Epithelial cell of proximal tubule (primary cell): ENCODE results near the gene MAEL. TPM values are rescaled to one million over a fixed set of nuclear protein-coding genes. Genes with fewer than 3 reads are reported as not detected.

Experiments
- DNase-seq: peaks from one replicate; pipeline ENCODE4 v3.0.0-alpha.2; 2011; ENCODE audit warnings: low read depth
- H3K4me3 ChIP-seq: 2 replicates; pipeline ENCODE4 v1.5.1; 2011; ENCODE audit warnings: low read depth, mild to moderate bottlenecking, low read length
- total RNA-seq: library from RNA; depleted of rRNA; stranded (reverse); fragments of >200 nt; gene quantifications from 2 replicates; pipeline ENCODE4 v1.2.3, GENCODE V29; 2015
- TF ChIP-seq, protein P1 (sequence below): conservative IDR thresholded peaks from 2 replicates; pipeline ENCODE4 v1.5.1; 2012; ENCODE audit warnings: low read depth, mild to moderate bottlenecking, low read length

MAEL gene
- total RNA-seq, 1 donor from 2014 or later = not detected

DNA sequence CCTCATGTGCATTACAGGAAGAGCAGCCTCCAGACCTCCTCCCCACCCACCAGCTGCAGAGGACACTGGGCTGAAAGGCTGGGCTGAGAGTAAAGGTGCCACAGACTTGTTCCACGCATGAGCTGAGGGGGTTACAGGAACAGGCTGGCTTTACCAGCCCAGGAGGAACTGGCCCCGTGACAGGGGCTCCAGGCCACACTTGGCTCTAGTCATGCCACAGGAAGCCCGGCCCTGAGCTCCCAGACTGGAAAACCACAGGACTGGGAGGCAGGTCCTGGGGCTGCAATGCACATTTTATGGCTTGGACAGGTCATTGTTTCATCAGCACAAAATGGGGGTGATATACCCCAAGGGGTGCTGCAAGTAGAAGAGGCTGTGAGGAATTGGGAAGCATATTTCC lies 65.5 kb downstream of the MAEL start:
- no peak overlapping the region for H3K4me3 ChIP-seq
- no peak for DNase-seq
- TF ChIP-seq, protein P1, sequence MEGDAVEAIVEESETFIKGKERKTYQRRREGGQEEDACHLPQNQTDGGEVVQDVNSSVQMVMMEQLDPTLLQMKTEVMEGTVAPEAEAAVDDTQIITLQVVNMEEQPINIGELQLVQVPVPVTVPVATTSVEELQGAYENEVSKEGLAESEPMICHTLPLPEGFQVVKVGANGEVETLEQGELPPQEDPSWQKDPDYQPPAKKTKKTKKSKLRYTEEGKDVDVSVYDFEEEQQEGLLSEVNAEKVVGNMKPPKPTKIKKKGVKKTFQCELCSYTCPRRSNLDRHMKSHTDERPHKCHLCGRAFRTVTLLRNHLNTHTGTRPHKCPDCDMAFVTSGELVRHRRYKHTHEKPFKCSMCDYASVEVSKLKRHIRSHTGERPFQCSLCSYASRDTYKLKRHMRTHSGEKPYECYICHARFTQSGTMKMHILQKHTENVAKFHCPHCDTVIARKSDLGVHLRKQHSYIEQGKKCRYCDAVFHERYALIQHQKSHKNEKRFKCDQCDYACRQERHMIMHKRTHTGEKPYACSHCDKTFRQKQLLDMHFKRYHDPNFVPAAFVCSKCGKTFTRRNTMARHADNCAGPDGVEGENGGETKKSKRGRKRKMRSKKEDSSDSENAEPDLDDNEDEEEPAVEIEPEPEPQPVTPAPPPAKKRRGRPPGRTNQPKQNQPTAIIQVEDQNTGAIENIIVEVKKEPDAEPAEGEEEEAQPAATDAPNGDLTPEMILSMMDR = no peak

DNA sequence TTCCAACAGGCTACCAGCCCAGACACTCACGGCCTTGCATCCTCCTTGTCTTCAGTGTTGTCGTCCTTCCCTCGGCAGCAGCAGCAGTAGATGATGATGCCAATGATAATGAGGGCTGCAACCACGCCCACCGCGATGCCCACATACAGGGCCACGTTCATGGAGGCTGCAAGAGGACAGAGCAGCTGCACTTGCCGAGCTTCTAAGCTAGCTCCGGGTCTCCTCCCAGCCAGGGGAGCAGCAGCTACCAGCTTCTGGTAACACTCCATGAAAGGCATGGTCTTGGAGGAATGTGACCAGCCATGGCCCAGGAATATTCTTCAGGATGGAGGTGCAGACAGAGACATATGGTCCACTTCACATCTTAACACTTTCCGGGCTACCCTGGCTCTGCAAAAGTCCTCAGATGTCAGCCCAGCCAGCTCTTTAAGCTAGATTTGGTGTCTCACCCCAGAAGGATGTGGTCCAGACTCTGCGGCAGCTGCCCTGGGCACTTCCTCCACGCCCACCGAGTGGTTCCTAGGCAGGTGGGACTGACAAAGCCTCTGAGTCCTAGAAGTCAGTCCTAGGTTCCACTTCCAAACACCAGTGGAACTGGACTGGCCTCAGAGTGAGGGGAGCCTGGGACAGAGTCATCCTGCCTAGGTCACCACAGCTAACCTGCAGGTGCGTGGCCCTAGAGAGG lies 66.0 kb downstream of the MAEL start:
- no peak for DNase-seq
- TF ChIP-seq, protein P1 = no peak

DNA sequence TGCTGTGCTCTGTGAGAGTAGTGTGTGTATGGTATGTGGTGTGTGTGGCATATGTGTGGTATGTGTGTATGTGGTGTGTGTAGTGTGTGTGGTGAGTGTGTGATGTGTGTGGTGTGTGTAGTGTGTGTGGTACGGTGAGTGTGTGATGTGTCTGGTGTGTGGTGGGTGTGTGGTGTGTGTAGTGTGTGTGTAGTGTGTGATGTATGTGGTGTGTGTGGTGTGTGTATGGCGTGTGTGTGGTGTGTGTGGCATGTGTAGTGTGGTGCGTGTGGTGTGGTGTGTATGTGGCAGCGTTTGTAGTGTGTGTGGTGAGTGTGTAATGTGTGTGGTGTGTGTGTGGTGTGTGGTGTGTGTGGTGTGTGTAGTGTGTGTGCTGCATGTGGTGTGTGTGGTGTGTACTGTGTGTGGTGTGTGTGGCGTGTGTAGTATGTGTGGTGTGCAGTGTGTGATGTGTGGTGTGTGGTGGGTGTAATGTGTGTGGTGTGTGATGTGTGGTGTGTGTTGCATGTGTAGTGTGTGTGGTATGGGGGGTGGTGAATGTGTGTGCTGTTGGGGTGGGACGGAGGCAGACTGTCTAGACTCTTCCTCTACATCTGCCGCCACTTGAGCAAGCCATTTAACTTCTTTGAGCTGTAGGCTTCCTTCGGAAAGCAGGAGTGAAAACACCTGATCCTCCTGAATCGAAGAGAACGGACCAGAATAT lies 67.6 kb downstream of the MAEL start:
- H3K4me3 ChIP-seq = no peak overlapping the region
- TF ChIP-seq, protein P1 = no peak
- DNase-seq = no peak

More for the DNA sequence above, 66.0 kb downstream of the MAEL start:
- H3K4me3 ChIP-seq = no peak overlapping the region

DNA sequence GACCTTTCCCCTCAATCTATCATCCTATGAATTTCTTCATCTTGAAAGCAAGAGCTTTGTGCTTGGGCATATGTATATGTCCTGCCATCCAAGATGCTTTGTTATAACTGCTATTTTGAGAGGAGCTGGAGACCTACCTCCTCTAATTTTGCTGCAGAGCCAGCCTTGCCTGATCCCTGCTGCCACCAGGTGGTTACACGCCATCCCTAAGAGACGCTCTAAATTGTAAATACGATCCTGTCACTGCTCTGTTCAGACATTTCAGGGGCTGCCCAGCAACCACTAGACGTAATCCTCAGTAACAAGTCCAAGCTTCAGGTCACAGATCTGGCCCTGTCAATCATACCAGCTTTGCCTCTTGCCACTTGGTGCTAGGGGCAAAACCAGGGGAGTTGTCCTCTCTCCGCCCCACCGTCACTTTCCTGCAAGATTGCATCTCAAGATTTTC lies 68.2 kb downstream of the MAEL start:
- no peak overlapping the region for H3K4me3 ChIP-seq
- TF ChIP-seq, protein P1 = peak; percentile 90
- no peak for DNase-seq

DNA sequence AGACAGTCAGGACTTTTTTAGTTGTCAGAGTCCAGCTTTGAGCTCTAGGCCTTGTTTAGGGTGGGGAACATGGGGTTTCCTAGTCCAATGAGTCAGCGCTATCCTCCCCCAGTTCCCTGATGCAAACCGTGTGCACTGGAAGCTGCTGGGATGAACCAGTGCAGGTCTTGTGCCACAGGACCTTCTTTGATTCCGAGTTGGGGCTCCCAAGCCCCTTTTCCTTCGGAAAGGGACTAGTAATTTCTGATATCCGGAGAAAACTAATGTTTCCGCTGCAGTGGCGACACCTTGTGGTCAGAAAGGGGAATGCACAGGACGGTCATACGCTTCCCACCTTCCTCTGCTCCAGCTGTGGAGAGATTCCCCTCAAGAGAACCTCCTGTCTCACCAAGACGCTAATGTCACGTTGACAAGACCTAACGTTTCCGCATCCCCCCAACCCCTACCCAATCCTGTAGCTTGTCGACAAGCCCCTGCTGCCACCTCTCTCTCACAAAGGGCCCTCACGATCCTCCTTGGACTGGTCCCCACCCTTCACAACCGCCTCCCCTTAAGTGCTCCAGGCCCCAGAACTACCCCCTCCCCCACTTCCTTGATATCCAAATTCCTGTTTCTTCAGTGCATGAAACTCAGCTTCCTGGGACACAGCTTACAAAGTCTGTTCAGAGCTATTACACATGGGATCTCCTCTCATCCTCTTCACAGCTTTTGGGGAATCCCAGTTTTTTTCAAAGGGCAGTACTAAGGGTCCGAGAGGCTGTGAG lies 70.1 kb downstream of the MAEL start:
- no peak overlapping the region for H3K4me3 ChIP-seq
- TF ChIP-seq, protein P1 = peak; percentile 96
- no peak for DNase-seq

DNA sequence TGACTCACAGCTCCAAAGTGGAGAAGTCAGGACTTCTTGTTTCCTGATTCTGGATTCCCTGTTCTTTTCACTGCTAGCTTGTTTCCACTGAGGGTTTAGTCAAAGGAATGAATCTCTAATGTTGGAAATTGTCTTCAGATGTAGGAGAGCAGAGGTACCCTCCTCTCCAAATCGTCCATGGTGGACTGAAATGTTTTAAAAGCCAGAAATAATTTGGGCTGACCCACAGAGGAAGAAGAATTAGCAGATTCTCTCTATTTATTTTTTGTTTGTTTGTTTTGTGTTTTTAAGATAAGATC lies 70.7 kb downstream of the MAEL start:
- no peak for DNase-seq
- TF ChIP-seq, protein P1 = no peak
- no peak overlapping the region for H3K4me3 ChIP-seq
